RWPE2 (cell line): ENCODE results near the gene P2RX5.

ENCODE experiments used
- ATAC-seq: fragments of 200-7000 bp; cut with Tn5 transposase; 3 replicates; pipeline ENCODE4 v1.9.1; 2021; ENCODE audit warnings: low read depth
- DNase-seq: peaks from one replicate; pipeline ENCODE4 v3.0.0-alpha.2; 2020; ENCODE audit warnings: low spot score
- H3K27ac ChIP-seq: fragments of 450-650 bp; 2 replicates; pipeline ENCODE4 v1.5.1; 2017; ENCODE audit warnings: mild to moderate bottlenecking; ENCODE audit not compliant: poor library complexity, severe bottlenecking
- H3K27me3 ChIP-seq: fragments of 250-450 bp; sonication (Bioruptor Pico); 2 replicates; pipeline ENCODE4 v1.5.1; 2021; ENCODE audit warnings: mild to moderate bottlenecking, moderate library complexity; ENCODE audit not compliant: insufficient read depth, poor library complexity, severe bottlenecking
- H3K36me3 ChIP-seq: fragments of 250-450 bp; sonication (Bioruptor Pico); 2 replicates; pipeline ENCODE4 v1.5.1; 2020; ENCODE audit warnings: low read depth, mild to moderate bottlenecking, moderate library complexity
- H3K4me1 ChIP-seq: fragments of 250-450 bp; sonication (Bioruptor Pico); 2 replicates; pipeline ENCODE4 v1.5.1; 2021; ENCODE audit warnings: mild to moderate bottlenecking, moderate library complexity; ENCODE audit not compliant: insufficient read depth, poor library complexity, severe bottlenecking
- H3K4me3 ChIP-seq: fragments of 250-450 bp; sonication (Bioruptor Pico); 2 replicates; pipeline ENCODE4 v1.5.1; 2021; ENCODE audit warnings: mild to moderate bottlenecking, moderate library complexity; ENCODE audit not compliant: severe bottlenecking
- H3K9me3 ChIP-seq: fragments of 250-450 bp; sonication (Bioruptor Pico); 2 replicates; pipeline ENCODE4 v1.5.1; 2021; ENCODE audit warnings: mild to moderate bottlenecking, moderate library complexity; ENCODE audit not compliant: severe bottlenecking
- CTCF ChIP-seq: fragments of 450-650 bp; IDR thresholded peaks from one replicate; pipeline ENCODE4 v1.5.1; 2017; ENCODE audit warnings: mild to moderate bottlenecking, moderate library complexity; ENCODE audit not compliant: poor library complexity, severe bottlenecking

P2RX5 gene

DNA sequence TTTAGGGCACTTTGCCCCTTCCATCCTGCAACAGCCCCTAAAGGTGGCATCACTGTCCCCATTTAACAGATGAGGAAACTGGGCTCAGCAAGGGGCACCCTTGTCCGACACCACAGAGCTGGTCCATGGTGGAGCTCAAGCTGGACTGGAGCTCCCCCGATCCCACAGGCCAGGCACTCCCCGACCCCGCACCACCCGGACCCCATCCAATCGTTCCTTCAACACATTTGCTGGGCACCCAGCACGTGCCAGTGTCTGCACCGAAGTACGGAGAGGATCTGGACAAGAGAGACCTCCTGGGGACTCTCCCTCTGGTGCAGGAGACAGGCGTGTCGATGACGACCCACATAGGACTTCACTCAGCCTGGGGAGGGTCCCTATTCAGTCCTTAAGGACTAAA, 13.9 kb downstream of the P2RX5 start:
- ATAC-seq (no peak), DNase-seq (no peak)
- H3K27ac ChIP-seq: no peak overlapping the region
- TF ChIP-seq CTCF: no peak
- no peaks in the 10 kb centered on the region for H3K9me3 ChIP-seq
- H3K36me3 ChIP-seq: no peaks in the 10 kb centered on the region
- H3K4me1 ChIP-seq: no peaks in the 10 kb centered on the region
- H3K4me3 ChIP-seq: no peak overlapping the region
- no peaks in the 10 kb centered on the region for H3K27me3 ChIP-seq

DNA sequence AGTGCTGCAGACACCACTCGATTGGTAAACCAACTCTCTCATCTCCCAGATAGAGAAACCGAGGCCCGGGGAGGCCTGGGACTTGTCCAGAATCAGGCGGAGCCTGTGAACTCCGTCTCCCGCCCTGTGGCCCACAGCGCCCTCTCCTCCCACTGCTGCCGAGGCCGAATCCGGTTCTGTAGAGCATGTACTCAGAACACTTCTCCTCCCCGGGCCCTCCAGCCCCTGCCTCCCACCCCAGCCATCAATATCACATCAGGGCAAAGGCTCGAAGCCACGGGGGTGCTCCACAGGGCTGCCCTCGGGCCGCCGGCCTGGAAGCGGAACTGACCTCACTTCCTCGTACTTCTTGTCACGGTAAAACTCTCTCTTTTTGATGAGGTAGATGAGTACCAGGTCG, 14.4 kb downstream of the P2RX5 start:
- no peak for ATAC-seq
- Histone ChIP-seq H3K27ac (no peak overlapping the region), H3K4me3 (no peak overlapping the region), H3K4me1 (no peaks in the 10 kb centered on the region), H3K36me3 (no peaks in the 10 kb centered on the region), H3K27me3 (no peaks in the 10 kb centered on the region), H3K9me3 (no peaks in the 10 kb centered on the region)
- DNase-seq: no peak
- no peak for TF ChIP-seq CTCF

GRCh38 chr17:3681057-3681456, 14.9 kb downstream of the P2RX5 start:
- Histone ChIP-seq H3K4me1 (no peaks in the 10 kb centered on the region), H3K27ac (no peak overlapping the region), H3K27me3 (no peaks in the 10 kb centered on the region), H3K9me3 (no peaks in the 10 kb centered on the region), H3K4me3 (no peak overlapping the region), H3K36me3 (no peaks in the 10 kb centered on the region)
- ATAC-seq (no peak), DNase-seq (no peak)
- no peak for TF ChIP-seq CTCF

DNA sequence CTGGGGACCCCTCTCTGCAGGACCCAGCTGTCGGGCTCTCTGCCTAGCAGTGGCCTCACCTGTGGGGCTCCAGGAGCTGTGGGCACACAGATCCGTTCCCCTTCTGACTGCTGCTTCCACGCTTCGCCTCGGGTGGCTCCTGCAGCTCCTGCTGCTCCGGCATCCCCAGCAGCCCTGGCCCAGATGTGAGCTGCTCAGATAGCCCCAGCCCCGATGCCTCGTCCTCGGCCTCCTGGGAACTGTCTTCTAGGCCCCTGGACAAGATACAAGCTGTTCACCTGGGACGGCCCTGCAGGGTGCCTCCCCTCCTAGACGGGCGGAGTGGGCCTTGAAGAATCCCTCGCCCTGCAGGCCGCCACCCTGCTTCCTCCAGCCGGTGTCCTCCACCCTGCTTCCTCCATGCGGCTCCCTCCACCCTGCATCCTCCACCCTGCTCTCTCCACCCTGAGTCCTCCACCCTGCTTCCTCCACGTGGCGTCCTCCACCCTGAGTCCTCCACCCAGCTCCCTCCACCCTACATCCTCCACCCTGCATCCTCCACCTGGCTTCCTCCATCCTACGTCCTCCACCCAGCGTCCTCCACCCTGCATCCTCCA, 16.3 kb downstream of the P2RX5 start:
- no peak for TF ChIP-seq CTCF
- no peaks in the 10 kb centered on the region for H3K4me1 ChIP-seq
- no peak overlapping the region for H3K4me3 ChIP-seq
- no peak overlapping the region for H3K27ac ChIP-seq
- H3K27me3 ChIP-seq: no peaks in the 10 kb centered on the region
- H3K36me3 ChIP-seq: no peaks in the 10 kb centered on the region
- peak; percentile 29; the same call in 2 of the 3 replicates for ATAC-seq
- H3K9me3 ChIP-seq: no peaks in the 10 kb centered on the region
- DNase-seq: no peak

- H3K27me3 ChIP-seq: no peaks in the 10 kb centered on the region
Observed at GRCh38 chr17:3678821-3679530, 17.0 kb downstream of the P2RX5 start.

More at GRCh38 chr17:3678821-3679530, 17.0 kb downstream of the P2RX5 start:
- ATAC-seq: no peak
- no peaks in the 10 kb centered on the region for H3K4me1 ChIP-seq
- H3K36me3 ChIP-seq: no peaks in the 10 kb centered on the region
- H3K9me3 ChIP-seq: no peaks in the 10 kb centered on the region
- no peak overlapping the region for H3K4me3 ChIP-seq
- no peak overlapping the region for H3K27ac ChIP-seq
- no peak for TF ChIP-seq CTCF
- no peak for DNase-seq
